Limb (tissue), 2 donors: Measurements from ENCODE around the gene CREB1.

Experiments
- DNase-seq, 2 donors: peaks; one replicate each; pipeline ENCODE4 v3.0.0-alpha.2; 2016; ENCODE audit errors: extremely low spot score in 2 of 2

The CREB1 gene

GRCh38 chr2:207504513-207505170, 25.1 kb upstream of the CREB1 start:
- DNase-seq = peak; percentile 68 to 74

- DNase-seq = no peak
These were observed 24.6 kb upstream of the CREB1 start for GRCh38 chr2:207505171-207505570.

DNA sequence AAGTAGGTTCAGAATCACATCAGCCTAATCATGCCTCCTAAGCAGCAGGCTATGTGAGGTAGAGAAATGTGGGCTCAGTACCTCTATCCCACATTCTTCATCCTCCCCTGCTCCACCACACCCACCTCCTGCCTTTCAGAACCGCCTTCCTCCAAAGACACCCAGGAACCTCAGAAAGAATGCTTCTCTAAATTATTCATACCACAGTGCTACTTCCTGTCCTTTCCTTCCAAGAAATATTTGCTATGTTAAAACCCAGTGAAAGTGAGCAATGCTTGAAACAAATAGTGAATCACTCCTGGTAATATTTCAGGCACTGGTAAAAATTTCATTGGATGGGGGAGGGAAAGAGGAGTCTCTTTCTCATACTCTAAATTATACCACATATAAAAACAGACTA, 24.0 kb upstream of the CREB1 start:
- no peak for DNase-seq

GRCh38 chr2:207506426-207506825, 23.3 kb upstream of the CREB1 start:
- DNase-seq = no peak

- no peak for DNase-seq
These were observed 19.6 kb upstream of the CREB1 start for GRCh38 chr2:207510148-207510547.

- no peak for DNase-seq
These were observed 17.9 kb upstream of the CREB1 start for GRCh38 chr2:207511851-207512250.

GRCh38 chr2:207512356-207512755, 17.4 kb upstream of the CREB1 start:
- DNase-seq = no peak

- DNase-seq = peak in 1 of 2 donors; percentile 15
These were observed 16.1 kb upstream of the CREB1 start for GRCh38 chr2:207513551-207514257.

DNA sequence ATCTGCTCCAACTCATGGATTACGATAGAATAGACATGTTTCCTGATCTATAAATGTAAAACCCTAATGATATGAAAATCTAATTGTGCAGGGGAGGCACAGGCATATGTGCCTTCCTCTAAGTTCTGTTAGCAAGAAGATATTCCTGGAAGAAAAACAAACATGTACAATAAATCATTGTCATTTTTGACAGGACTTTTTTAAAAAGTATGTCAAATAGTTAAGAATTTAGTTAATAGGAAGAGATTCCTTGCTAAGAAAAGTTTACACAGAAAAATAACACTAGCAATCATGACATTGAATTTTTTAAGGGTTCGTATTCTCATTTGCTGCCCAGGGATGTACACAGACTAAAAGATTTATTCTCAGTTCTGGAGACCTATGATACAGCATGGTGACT, 15.3 kb upstream of the CREB1 start:
- DNase-seq = no peak

DNA sequence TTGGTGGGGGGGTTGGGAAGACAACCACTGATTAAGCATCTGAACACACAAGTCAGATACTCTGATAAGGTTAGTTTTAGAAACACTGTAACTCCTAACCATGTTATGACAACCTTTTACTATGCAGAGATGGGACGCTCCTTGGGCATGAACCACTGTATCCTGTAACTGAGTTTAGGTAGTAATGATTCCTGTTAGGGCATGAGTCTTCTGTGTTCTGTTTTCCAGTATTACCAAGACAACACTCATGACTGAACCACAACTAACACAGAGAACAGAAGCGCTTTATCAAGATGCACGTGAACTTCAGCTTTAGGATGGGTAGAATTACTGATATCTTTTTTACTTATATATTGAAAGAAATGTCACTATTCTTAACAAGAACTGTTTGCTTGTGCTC, 14.1 kb upstream of the CREB1 start:
- DNase-seq = no peak

DNA sequence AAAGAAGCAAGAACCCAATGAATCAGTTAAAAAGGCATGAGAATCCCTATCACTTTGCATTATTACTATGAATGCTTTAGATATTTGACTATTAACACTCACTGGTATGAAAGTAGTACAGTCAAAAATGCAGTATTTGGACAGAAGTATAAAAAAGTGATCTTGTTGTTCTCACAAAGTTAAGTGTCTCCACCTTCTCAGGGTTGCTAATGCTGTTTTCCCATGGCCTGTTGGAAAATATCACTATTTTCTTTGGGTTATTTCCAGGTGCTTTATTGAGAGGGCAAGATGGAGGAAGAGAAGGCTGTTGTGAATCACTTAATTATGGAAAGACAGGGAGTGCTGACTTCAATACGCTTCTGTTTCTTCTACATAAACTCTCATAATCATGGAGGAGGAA, 13.6 kb upstream of the CREB1 start:
- no peak for DNase-seq

GRCh38 chr2:207523005-207523404, 6.8 kb upstream of the CREB1 start:
- no peak for DNase-seq

DNA sequence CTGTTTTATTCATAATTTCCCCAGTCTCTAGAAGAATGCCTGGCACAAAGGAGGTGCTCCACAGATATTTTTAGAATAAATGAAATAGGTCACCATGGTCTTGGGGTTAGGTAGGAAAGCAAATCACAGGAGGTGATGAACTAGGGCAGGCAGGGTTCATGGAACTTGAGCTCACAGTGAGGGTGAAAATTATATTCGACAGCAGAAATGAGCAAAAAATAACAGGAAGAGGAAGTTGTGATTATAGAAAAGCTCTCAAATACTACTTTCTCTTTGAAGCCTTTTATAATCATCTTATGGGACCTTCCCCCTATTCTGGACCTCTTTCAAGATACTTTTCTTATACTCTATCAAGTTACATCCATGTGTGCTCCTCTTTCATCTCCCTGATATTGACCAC, 4.5 kb upstream of the CREB1 start:
- DNase-seq = no peak

DNA sequence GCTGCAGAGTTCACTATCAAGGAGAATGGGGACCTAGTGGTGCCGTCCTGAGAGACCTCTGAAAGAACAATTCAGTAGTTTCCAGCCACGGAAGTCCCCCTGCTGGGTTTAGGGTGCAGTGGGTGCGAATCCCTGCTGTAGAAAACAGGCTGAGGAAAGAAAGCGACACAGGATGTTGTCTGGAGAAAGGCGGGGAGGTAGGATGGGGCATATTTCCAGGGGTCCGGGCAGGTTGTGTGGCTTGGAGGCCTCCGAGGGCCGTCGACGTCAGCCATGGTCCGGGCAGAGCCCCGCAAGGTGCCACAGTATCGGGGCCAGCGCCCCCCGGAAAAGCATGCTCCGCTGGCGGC, 807 bp upstream of the CREB1 start:
- no peak for DNase-seq

DNA sequence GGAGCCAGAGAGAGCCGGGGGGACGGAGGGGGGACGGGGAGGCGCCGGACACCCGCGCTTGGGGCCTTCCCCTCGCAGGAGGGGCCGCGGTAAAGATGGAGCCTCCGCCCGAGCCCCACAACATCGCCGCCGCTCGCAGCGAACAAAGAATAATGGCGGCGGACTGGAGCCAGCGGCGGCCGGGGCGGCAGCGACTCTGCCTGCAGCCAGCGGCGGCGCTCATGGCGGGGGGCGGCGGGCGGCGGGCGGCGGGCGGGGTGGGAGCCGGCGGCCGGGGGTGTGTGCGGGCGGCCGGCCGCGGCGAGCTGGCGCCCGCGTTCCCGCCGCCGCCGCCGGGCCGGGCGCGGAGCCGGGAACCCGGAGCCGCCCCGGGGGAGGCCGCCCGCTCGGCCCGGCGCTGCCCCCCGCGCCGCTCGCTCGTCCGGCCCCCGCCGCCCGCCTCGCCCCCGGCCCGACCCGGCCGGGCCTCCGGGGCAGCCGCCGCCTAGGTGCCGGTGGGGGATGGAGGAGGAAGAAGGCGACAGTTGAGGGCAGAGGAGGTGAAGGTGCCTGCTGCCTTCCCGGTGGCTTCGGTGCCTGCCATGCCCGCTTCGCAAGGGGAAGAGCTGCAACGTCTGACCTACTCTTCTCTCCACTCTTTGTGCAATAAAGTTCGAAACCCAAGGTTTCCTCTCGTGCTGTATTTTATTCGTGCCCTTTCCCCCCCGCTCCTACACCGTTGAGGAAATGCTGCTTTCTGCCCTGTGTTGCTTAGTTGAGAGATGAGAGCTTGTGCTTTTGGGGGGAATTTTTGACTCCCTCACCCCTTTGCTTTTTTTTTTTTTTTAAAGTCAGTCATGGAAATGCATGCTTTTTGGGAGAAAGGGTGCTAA, 634 bp downstream of the CREB1 start:
- DNase-seq = peak; percentile 26 to 73

GRCh38 chr2:207531032-207531952, 1.5 kb downstream of the CREB1 start:
- no peak for DNase-seq

DNA sequence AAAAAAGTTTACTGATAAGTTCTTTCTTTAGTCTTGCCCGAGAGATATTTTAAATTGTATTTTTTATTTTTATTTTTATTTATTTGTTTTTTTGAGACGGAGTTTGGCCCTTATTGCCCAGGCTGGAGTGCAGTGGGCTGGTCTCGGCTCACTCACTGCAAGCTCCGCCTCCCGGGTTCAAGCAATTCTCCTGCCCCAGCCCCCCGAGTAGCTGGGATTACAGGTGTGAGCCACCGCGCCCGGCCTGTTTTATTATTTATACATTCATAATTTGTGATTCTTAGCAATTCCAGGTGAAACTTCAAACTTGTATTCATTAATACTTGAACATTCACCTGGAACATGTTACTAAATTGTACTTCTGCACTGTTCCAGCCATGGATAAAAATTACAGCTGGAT, 2.9 kb downstream of the CREB1 start:
- no peak for DNase-seq

DNA sequence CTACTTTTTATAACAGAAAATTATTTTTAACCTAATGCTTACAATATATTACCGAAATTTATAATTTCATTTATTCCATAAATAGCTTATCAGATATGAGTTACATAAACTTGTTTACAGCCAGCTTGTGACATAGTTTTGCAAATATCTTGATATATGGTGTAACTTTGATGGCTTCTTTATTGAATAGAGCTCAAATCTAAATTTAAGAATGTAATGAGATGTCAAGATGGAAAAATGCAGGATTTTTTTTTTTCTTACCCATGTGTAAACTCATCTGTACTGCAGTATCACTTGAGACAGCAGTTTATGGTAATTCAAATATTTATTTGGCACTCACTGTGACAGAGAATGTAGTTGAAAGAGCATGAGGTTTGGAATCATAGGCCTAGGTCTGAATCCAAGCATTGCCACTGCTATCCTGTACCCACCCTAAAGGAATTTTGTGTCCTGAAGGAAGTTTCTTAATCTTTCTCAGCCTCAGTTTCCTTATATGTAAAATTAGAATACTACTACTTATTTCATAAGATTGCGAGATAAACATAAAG, 3.8 kb downstream of the CREB1 start:
- no peak for DNase-seq

- DNase-seq = no peak
These were observed 4.7 kb downstream of the CREB1 start for GRCh38 chr2:207534417-207534816.

GRCh38 chr2:207539470-207539869, 9.7 kb downstream of the CREB1 start:
- DNase-seq = no peak

- DNase-seq = no peak
These were observed 10.7 kb downstream of the CREB1 start for GRCh38 chr2:207540431-207540830.
